Rectal smooth muscle tissue (tissue), 1 donor: Measurements from ENCODE around the gene TESK2.
"Not testable (repeated sequence)": the region's sequence is repeated elsewhere in the genome, so short reads cannot be mapped to it uniquely, and the experiment has no call there.

Experiments used
- H3K27ac ChIP-seq: one replicate; pipeline ENCODE4 v1.7.0; 2013; ENCODE audit warnings: low read depth, low read length, inconsistent platforms
- H3K27me3 ChIP-seq: one replicate; pipeline ENCODE4 v1.7.0; 2013; ENCODE audit warnings: low read length; ENCODE audit not compliant: control insufficient read depth, insufficient read depth
- H3K36me3 ChIP-seq: one replicate; pipeline ENCODE4 v1.7.0; 2013; ENCODE audit warnings: low read length; ENCODE audit not compliant: control insufficient read depth, insufficient read depth
- H3K4me1 ChIP-seq: one replicate; pipeline ENCODE4 v1.7.0; 2013; ENCODE audit warnings: low read length; ENCODE audit not compliant: control insufficient read depth, insufficient read depth
- H3K4me3 ChIP-seq: one replicate; pipeline ENCODE4 v1.7.0; 2013; ENCODE audit warnings: low read length
- H3K9ac ChIP-seq: one replicate; pipeline ENCODE4 v1.7.0; 2013; ENCODE audit warnings: low read length

TESK2 gene

DNA sequence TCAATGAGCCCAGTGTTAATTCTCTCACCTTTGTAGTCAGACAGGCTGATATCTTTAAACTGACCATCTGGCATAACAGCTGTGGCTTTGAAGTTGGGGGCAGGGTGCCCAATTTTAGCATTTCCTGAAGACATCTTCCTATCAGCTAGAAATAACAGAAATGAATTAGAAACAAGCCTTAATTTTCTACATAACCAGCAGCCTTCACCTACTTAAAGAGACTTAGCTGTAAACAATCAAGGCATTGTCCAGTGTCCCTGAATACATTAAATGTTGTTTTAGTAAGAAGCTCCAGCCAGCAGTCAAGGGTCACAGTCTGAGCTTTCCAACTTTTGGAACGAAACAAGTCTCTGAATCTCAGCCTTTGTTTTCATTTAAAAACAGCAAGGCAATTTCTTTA, 27.9 kb upstream of the TESK2 start:
- Histone ChIP-seq H3K4me3 (no peak overlapping the region), H3K4me1 (peaks cover 6% of the 10 kb centered on the region), H3K36me3 (peaks cover 14% of the 10 kb centered on the region), H3K27ac (no peak overlapping the region), H3K9ac (no peak overlapping the region), H3K27me3 (no peaks in the 10 kb centered on the region)

DNA sequence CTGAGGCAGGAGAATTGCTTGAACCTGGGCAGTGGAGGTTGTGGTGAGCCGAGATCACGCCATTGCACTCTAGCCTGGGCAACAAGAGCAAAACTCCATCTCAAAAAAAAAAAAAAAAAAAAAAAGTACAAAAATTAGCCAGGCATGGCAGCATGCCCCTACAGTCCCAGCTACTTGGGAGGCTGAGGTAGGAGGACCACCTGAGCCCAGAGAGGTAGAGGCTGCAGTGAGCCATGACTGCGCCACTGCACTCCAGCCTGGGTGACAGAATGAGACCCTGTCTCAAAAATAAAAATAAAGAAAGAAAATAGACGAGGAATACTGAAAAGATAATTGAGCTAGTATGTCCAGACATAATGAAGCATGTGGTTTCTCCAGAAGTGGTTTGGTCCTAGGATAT, 27.4 kb upstream of the TESK2 start:
- not testable (repeated sequence) for H3K9ac ChIP-seq, H3K27me3 ChIP-seq, H3K4me3 ChIP-seq, H3K27ac ChIP-seq, H3K4me1 ChIP-seq
- H3K36me3 ChIP-seq, result peaks cover 18% of the 10 kb centered on the region

DNA sequence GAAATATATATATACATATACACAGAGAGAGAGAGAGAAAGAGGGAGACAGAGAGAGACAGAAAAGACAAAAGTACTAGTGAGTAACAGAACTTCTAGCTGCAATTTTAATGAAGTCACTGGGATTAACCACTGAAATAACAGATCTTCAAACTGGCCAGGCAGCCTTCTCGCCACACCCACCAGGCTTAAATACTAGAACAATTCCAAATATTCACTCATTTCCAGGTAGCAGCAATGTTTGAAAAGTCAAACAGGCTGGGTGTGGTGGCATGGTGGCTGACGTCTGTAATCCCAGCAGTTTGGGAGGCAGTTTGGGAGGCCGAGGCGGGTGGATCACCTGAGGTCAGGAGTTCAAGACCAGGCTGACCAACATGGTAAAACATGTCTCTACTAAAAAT, 25.5 kb upstream of the TESK2 start:
- Histone ChIP-seq H3K4me3 (no peak overlapping the region), H3K27ac (no peak overlapping the region), H3K27me3 (no peaks in the 10 kb centered on the region), H3K36me3 (peaks cover 26% of the 10 kb centered on the region), H3K9ac (no peak overlapping the region), H3K4me1 (peaks cover 4% of the 10 kb centered on the region)

DNA sequence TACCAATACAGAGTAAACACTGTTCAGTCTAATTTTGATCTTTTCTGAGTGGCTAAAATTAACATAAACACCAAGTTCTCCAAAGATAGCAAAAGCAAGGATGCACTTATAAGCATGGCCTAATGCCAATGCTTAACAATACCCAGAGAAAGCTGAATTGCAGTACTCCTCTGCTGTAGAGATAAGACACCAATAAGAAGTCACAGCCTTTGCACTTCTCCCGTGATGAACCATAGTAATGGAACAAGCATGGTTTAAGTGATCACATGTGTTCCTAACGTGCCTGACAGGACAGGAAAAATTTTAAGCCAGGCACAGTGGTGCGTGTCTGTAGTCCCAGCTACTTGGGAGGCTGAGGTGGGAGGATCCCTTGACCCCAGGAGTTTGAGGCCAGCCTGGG, 25.1 kb upstream of the TESK2 start:
- H3K27ac ChIP-seq, result no peak overlapping the region
- peaks cover 4% of the 10 kb centered on the region for H3K4me1 ChIP-seq
- no peaks in the 10 kb centered on the region for H3K27me3 ChIP-seq
- H3K4me3 ChIP-seq, result no peak overlapping the region
- H3K36me3 ChIP-seq, result peaks cover 26% of the 10 kb centered on the region
- no peak overlapping the region for H3K9ac ChIP-seq

DNA sequence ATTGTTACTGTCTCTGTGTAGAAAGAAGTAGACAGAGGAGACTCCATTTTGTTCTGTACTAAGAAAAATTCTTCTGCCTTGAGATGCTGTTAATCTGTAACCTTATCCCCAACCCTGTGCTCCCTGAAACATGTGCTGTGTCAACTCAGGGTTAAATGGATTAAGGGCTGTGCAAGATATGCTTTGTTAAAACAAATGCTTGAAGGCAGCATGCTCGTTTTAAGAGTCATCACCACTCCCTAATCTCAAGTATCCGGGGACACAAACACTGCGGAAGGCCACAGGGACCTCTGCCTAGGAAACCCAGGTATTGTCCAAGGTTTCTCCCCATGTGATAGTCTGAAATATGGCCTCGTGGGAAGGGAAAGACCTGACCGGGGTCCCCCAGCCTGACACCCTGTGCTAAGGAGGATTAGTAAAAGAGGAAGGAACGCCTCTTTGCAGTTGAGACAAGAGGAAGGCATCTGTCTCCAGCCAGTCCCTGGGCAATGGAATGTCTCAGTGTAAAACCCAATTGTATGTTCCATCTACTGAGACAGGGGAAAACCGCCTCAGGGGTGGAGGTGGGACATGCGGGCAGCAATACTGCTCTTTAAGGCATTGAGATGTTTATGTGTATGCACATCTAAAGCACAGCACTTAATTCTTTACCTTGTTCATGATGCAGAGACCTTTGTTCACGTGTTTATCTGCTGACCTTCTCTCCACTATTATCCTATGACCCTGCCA, 22.7 kb upstream of the TESK2 start:
- H3K36me3 ChIP-seq, result peaks cover 34% of the 10 kb centered on the region
- not testable (repeated sequence) for H3K4me1 ChIP-seq, H3K27me3 ChIP-seq, H3K9ac ChIP-seq, H3K4me3 ChIP-seq, H3K27ac ChIP-seq

DNA sequence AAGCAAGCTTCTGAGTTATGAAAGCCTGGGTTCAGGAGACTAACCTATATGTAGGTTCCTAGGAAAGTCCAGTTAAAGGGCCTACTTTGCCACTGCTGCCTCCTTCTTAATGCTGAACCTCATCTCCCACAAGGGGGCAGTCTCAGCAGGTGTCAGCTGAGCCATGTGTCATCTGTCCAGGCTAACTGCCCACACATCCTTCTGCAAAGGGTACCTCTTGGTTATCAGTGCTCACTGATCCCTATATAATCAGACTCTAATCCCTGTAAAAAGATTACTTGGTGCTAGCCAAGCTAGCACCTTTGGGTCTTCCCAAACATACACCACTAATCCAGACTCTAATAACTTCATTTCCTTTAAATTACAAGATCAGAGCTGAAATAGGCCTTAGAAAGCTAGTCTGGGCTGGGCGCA, 21.7 kb upstream of the TESK2 start:
- Histone ChIP-seq H3K9ac (no peak overlapping the region), H3K36me3 (peaks cover 34% of the 10 kb centered on the region), H3K27me3 (no peaks in the 10 kb centered on the region), H3K4me3 (no peak overlapping the region), H3K27ac (no peak overlapping the region), H3K4me1 (peaks cover 4% of the 10 kb centered on the region)

DNA sequence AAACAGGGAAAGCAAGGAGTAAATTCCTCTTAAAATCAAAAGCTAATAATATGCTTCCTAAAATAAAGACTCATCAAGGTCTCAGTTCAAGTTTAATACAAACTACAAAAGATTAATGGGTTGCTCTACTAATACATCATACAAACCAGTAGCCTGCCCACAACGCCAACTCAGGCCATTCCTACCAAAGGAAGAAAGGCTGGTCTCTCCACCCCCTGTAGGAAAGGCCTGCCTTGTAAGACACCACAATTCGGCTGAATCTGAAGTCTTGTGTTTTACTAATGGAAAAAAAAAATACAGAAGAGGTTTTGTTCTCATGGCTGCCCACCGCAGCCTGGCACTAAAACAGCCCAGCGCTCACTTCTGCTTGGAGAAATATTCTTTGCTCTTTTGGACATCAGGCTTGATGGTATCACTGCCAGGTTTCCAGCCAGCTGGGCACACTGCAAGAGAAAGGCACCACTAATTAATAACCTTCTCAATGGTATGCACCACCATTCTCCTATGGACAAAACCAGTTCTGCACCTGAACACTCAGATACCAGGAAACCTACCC, 20.1 kb upstream of the TESK2 start:
- Histone ChIP-seq H3K36me3 (peaks cover 30% of the 10 kb centered on the region), H3K9ac (no peak overlapping the region), H3K27me3 (no peaks in the 10 kb centered on the region), H3K4me1 (peaks cover 4% of the 10 kb centered on the region), H3K4me3 (no peak overlapping the region), H3K27ac (no peak overlapping the region)

DNA sequence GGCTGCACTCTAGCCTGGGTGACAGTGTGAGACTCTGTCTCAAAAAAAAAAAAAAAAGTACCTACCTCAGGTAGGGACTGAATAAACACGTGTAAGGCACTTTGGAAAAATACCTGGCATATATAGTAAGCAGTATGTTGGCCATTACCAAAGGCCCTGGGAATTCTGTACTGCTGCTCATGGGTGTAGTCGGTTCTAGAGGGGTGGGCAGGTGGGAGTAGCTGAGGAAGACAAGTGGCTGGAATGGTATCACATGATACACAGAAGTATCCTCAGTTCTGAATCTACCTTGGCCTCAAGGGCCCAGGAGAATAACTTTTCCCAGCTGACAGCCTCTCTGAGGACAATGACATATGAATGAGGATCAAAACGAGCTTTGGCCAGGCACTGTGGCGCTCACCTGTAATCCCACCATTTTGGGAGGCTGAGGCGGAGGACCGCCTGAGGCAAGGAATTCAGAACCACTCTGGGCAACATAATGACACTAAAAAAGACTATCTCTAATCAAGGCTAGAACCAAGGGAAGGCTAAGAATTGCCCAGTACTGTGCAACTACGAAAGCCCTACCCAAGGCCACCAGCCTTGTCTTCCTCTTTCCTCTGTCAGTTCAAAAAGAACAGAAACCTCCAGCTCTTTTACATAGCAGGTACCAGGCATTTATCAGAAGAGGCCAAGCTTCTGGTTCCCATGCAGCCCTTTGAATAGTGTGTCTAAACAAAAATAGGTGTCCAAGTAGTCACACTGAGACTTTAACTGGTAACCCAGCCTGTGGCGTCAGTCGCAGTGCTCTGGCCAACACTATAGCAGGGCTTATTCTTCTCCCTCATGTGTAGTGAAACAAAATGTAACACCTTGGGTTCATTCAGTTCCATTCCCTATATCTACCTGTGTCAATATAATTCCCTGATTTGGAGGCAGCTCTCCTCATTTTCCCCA, 19.3 kb upstream of the TESK2 start:
- no peak overlapping the region for H3K27ac ChIP-seq
- H3K4me3 ChIP-seq, result no peak overlapping the region
- peaks cover 30% of the 10 kb centered on the region for H3K36me3 ChIP-seq
- H3K4me1 ChIP-seq, result no peaks in the 10 kb centered on the region
- no peak overlapping the region for H3K9ac ChIP-seq
- no peaks in the 10 kb centered on the region for H3K27me3 ChIP-seq

DNA sequence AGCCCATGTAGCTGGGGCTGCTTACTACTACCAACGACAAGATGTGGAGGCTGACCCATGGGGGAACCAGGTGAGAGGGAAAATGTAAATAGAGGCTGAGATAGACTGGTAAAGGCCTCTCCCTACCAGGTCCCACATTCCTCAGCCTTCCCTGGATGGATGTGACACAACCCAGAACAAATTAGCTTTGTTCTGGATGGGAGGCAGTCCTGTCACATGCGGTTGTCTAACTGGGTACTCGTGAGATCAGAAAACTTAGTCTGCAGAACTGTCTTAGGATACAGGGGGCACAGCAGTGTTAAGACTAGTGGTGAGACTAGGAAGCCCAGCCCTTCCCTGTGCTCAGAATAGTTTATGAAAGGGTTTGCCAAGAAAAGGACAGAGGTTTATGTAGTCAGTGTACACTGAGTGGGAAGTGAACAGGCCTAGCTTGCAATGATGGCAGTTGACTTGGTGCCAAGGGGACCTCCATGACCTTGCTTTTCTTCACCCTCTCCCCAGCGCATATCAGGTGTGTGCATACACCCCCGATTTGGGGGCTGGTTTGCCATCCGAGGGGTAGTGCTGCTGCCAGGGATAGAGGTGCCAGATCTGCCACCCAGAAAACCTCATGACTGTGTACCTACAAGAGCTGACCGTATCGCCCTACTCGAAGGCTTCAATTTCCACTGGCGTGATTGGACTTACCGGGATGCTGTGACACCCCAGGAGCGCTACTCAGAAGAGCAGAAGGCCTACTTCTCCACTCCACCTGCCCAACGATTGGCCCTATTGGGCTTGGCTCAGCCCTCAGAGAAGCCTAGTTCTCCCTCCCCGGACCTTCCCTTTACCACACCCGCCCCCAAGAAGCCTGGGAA, 17.6 kb upstream of the TESK2 start:
- H3K4me1 ChIP-seq, result no peaks in the 10 kb centered on the region
- H3K27ac ChIP-seq, result no peak overlapping the region
- peaks cover 18% of the 10 kb centered on the region for H3K36me3 ChIP-seq
- no peak overlapping the region for H3K4me3 ChIP-seq
- H3K27me3 ChIP-seq, result no peaks in the 10 kb centered on the region
- no peak overlapping the region for H3K9ac ChIP-seq

DNA sequence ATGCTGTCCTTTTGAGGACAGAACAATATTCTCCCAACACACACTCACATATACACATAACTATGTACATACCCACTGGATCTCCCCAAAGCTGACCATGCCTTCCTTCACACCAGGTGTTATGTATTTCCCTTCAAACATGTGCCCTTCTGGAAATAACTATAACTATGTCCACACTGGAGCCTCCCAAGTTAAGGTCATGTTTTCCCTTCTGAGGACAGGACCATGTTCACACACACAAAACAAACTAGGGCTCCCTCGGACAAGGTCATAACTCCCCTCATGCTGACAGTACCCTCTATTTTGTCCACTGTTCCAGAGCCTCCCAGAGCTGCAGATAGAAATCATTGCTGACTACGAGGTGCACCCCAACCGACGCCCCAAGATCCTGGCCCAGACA, 16.9 kb upstream of the TESK2 start:
- Histone ChIP-seq H3K9ac (no peak overlapping the region), H3K4me3 (no peak overlapping the region), H3K36me3 (peaks cover 15% of the 10 kb centered on the region), H3K27me3 (no peaks in the 10 kb centered on the region), H3K4me1 (no peaks in the 10 kb centered on the region), H3K27ac (no peak overlapping the region)

DNA sequence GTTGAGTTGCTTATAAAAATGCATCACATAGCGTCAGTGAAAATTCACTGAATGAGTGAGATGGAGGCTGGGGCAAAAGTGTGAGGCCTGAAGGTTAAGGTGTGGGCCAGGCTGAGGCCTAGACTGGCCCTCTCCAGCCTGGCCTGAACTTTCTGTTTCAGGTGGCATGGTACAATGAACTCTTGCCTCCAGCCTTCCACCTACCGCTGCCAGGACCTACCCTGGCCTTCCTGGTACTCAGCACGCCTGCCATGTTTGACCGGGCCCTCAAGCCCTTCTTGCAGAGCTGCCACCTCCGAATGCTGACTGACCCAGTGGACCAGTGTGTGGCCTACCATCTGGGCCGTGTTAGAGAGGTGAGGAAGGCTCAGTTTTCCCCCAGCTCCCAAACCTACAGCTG, 16.2 kb upstream of the TESK2 start:
- Histone ChIP-seq H3K9ac (no peak overlapping the region), H3K36me3 (peaks cover 9% of the 10 kb centered on the region), H3K27ac (no peak overlapping the region), H3K4me3 (no peak overlapping the region), H3K4me1 (no peaks in the 10 kb centered on the region), H3K27me3 (no peaks in the 10 kb centered on the region)
